ENCODE results near the gene VAMP3. TPM values are rescaled to one million over a fixed set of nuclear protein-coding genes. Genes with fewer than 3 reads are reported as not detected.
A peak's percentile ranks its signal among the peaks of the same experiment; 100 is the strongest.

Gene VAMP3
- total RNA-seq, 1 donor from 2014 or later = 89.4 TPM

DNA sequence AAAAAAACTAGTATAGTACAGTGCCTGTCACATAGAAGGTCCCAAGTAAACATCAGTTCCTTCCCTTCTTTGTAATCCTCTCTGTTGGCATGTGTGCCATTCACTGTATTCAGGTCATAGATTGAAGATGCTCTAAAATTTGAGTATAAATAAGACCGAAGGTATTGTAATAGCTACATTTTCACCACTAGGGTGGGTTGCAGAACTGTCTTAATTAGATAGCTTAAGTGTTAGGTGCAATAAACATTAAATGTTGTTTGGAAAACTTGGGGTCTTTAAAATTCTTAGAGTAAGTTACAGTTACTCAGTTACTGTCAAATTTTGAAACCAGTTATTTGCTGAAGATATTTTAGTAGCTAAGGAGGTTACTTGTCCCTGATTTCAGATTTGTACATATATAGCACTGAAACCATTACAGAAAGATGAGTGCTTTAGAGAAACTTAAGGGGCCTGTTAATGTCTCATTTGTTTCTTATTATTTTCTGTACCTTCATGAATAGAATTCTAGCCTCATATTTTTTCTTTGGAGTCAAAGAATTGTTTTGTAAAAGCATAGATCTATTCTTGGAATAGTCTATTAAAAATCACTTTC lies 37.3 kb downstream of the VAMP3 start:
- TF ChIP-seq, protein P1, sequence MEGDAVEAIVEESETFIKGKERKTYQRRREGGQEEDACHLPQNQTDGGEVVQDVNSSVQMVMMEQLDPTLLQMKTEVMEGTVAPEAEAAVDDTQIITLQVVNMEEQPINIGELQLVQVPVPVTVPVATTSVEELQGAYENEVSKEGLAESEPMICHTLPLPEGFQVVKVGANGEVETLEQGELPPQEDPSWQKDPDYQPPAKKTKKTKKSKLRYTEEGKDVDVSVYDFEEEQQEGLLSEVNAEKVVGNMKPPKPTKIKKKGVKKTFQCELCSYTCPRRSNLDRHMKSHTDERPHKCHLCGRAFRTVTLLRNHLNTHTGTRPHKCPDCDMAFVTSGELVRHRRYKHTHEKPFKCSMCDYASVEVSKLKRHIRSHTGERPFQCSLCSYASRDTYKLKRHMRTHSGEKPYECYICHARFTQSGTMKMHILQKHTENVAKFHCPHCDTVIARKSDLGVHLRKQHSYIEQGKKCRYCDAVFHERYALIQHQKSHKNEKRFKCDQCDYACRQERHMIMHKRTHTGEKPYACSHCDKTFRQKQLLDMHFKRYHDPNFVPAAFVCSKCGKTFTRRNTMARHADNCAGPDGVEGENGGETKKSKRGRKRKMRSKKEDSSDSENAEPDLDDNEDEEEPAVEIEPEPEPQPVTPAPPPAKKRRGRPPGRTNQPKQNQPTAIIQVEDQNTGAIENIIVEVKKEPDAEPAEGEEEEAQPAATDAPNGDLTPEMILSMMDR (conservative IDR thresholded peaks at IDR 0.05; ENCODE audit: low read depth, low read length) = peak; percentile 57

GRCh38 chr1:7809742-7810141 lies 38.6 kb downstream of the VAMP3 start:
- TF ChIP-seq, protein P1 (conservative IDR thresholded peaks at IDR 0.05; ENCODE audit: low read depth, low read length) = no peak
- no peak overlapping the region for H3K4me3 ChIP-seq (ENCODE audit: low read depth, low read length)
- no peak for DNase-seq (ENCODE audit: low read depth)

More for the DNA sequence above, 37.3 kb downstream of the VAMP3 start:
- DNase-seq (ENCODE audit: low read depth) = no peak
- no peak overlapping the region for H3K4me3 ChIP-seq (ENCODE audit: low read depth, low read length)

- no peak overlapping the region for H3K4me3 ChIP-seq (ENCODE audit: low read depth, low read length)
- DNase-seq (ENCODE audit: low read depth) = no peak
- TF ChIP-seq, protein P1 (conservative IDR thresholded peaks at IDR 0.05; ENCODE audit: low read depth, low read length) = no peak
Observed at GRCh38 chr1:7810395-7810794, 39.3 kb downstream of the VAMP3 start.

- DNase-seq (ENCODE audit: low read depth) = no peak
- H3K4me3 ChIP-seq (ENCODE audit: low read depth, low read length) = no peak overlapping the region
- TF ChIP-seq, protein P1 (conservative IDR thresholded peaks at IDR 0.05; ENCODE audit: low read depth, low read length) = no peak
Observed at GRCh38 chr1:7811476-7811875, 40.4 kb downstream of the VAMP3 start.

DNA sequence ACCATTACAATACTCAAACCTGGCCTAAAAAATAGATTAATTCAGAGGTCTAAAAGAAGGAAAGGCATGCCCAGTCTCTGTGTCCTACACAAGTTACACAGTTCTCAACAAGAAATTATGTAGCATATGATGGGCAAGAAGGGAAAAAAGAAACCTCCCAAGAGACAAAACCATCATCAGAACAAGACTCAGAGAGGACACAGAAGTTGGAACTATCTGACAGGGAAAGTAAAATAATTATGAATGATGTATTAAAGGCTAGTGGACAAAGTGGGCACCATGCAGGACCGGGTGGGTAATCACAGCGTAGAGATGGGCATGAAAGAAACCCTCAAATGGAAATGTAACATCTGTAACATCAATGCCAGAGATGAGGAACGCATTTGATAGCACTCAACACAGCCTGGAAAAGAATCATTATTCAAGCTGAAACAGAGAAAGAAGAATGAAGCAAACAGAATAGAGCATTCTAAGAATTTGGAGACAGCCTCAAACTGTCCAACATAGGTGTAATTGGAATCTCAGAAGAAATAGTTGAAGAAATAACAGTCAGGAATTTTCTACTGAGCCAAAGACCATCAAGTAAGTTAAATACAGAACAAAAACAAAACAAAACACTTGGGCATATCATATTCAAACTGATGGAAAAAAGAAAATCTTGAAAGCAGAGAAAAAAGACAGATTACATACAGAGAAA lies 42.7 kb downstream of the VAMP3 start:
- TF ChIP-seq, protein P1 (conservative IDR thresholded peaks at IDR 0.05; ENCODE audit: low read depth, low read length) = no peak
- DNase-seq (ENCODE audit: low read depth) = no peak
- no peak overlapping the region for H3K4me3 ChIP-seq (ENCODE audit: low read depth, low read length)

DNA sequence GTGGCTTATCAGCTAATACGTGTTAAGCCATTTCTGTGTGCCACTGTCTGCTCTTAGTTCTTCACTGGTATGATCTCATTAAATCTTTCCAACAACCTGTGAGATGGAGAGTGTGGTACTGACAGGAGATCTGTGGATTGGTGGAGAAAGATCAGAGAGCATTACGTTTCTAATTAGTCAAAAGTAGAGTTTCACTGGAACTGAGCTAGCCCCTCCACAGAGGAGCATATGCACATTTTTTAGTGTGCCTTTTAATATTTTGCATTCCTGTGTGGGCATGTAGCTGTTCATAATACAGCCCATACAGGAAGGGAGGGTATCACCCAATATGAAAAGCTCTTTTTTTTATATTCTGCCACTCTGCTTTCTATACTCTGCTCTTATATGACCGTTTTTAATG lies 50.2 kb downstream of the VAMP3 start:
- H3K4me3 ChIP-seq (ENCODE audit: low read depth, low read length) = no peak overlapping the region
- DNase-seq (ENCODE audit: low read depth) = no peak
- TF ChIP-seq, protein P1 (conservative IDR thresholded peaks at IDR 0.05; ENCODE audit: low read depth, low read length) = no peak

DNA sequence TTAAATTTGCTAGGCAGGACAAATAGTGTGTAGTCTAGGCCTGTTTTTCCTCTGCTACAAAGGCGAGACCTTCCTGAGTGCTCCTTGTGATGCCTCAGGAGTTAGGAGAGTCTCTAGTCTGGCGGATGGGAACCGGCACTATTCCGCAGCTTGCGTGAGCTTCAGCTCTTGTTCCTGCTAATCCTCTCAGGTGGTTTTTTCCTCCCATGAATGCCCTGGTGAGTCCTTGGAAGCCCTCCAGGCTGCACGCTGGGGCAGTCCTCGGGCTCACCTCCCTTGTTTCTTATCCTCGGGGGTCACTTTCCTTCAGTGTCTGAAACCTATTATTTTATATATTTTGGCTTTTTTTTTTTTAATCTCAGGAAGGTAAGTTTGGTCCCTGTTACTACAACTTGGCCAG lies 53.6 kb downstream of the VAMP3 start:
- TF ChIP-seq, protein P1 (conservative IDR thresholded peaks at IDR 0.05; ENCODE audit: low read depth, low read length) = no peak
- no peak overlapping the region for H3K4me3 ChIP-seq (ENCODE audit: low read depth, low read length)
- no peak for DNase-seq (ENCODE audit: low read depth)

All from epithelial cell of proximal tubule (primary cell).